Caco-2 (cell line): ENCODE results near the gene GALNTL6. TPM values are rescaled to one million over a fixed set of nuclear protein-coding genes. Genes with fewer than 3 reads are reported as not detected.

Experiments
- BruUV-seq: library from RNA; stranded (reverse); fragments of 400-500 nt; replicated peaks from 2 replicates; lab custom pipeline; 2021; lab: Mats Ljungman, UMichigan
- CTCF ChIA-PET: fragments of 300-600 bp; sonication (Branson Sonifier 250); formaldehyde crosslinking; loops from one replicate; lab custom pipeline; 2022; ENCODE audit warnings: antibody characterized with exemption; lab: Charles Lee
- POLR2A ChIA-PET: fragments of 300-600 bp; sonication (Branson Sonifier 250); formaldehyde crosslinking; loops from one replicate; lab custom pipeline; 2022; ENCODE audit warnings: antibody characterized with exemption; lab: Charles Lee
- DNase-seq, 2 experiments: peaks; one replicate each; pipeline versions ENCODE4 v3.0.0 to v3.0.0-alpha.2; 2020 to 2022
- H3K27me3 ChIP-seq: replicated peaks from 2 replicates; pipeline ENCODE4 v1.6.0; 2011; ENCODE audit warnings: low read length; ENCODE audit not compliant: control insufficient read depth, insufficient read depth
- H3K36me3 ChIP-seq: 2 replicates; pipeline ENCODE4 v1.5.1; 2011; ENCODE audit warnings: low read length; ENCODE audit not compliant: control insufficient read depth, insufficient read depth
- H3K4me1 ChIP-seq: fragments of 250-450 bp; sonication (Bioruptor Pico); 2 replicates; pipeline ENCODE4 v1.5.1; 2020; ENCODE audit warnings: mild to moderate bottlenecking
- H3K4me3 ChIP-seq: 2 replicates; pipeline ENCODE4 v1.5.1; 2011; ENCODE audit warnings: low read depth, mild to moderate bottlenecking, control low read depth, low read length
- H3K9me3 ChIP-seq: fragments of 250-450 bp; sonication (Bioruptor Pico); 2 replicates; pipeline ENCODE4 v1.5.1; 2020; ENCODE audit warnings: mild to moderate bottlenecking, moderate library complexity
- H3K27ac Mint-ChIP-seq: one replicate; pipeline ENCODE4 v1.8.0; 2022; ENCODE audit warnings: mixed read lengths; ENCODE audit not compliant: unreplicated experiment
- H3K27me3 Mint-ChIP-seq: one replicate; pipeline ENCODE4 v1.8.0; 2022; ENCODE audit warnings: mixed read lengths; ENCODE audit not compliant: insufficient read depth, unreplicated experiment
- H3K36me3 Mint-ChIP-seq: one replicate; pipeline ENCODE4 v1.8.0; 2022; ENCODE audit warnings: mild to moderate bottlenecking, mixed read lengths; ENCODE audit not compliant: insufficient read depth, unreplicated experiment
- H3K4me1 Mint-ChIP-seq: one replicate; pipeline ENCODE4 v1.8.0; 2022; ENCODE audit warnings: low read depth, mixed read lengths; ENCODE audit not compliant: unreplicated experiment
- H3K4me3 Mint-ChIP-seq: one replicate; pipeline ENCODE4 v1.8.0; 2022; ENCODE audit warnings: mild to moderate bottlenecking, moderate library complexity, mixed read lengths; ENCODE audit not compliant: unreplicated experiment
- H3K9me3 Mint-ChIP-seq: one replicate; pipeline ENCODE4 v1.8.0; 2022; ENCODE audit warnings: mixed read lengths; ENCODE audit not compliant: unreplicated experiment
- intact Hi-C: fragments of 100-400 bp; cut with micrococcal nuclease; formaldehyde crosslinking; loops from one replicate; pipeline ENCODE4 v1.10.0; 2022; ENCODE audit not compliant: unreplicated experiment
- total RNA-seq: library from RNA; stranded (reverse); gene quantifications from 2 replicates; pipeline ENCODE4 v1.2.3, GENCODE V29; 2022
- TF ChIP-seq, protein P1 (sequence below), 2 experiments: fragments of 200-600 bp in 1 of 2; IDR thresholded peaks; 1 replicate in 1 of 2; 2 replicates in 1 of 2; pipeline versions ENCODE4 v1.5.1 to v1.8.0; 2011 to 2022; ENCODE audit warnings: antibody characterized with exemption in 1 of 2, control low read depth in 1 of 2, inconsistent platforms in 1 of 2, low read depth in 1 of 2, low read length in 1 of 2, mild to moderate bottlenecking in 1 of 2, moderate library complexity in 1 of 2; ENCODE audit not compliant: insufficient read depth in 1 of 2, severe bottlenecking in 1 of 2, unreplicated experiment in 1 of 2

Gene GALNTL6
- total RNA-seq, 1 experiment from 2014 or later, result not detected

DNA sequence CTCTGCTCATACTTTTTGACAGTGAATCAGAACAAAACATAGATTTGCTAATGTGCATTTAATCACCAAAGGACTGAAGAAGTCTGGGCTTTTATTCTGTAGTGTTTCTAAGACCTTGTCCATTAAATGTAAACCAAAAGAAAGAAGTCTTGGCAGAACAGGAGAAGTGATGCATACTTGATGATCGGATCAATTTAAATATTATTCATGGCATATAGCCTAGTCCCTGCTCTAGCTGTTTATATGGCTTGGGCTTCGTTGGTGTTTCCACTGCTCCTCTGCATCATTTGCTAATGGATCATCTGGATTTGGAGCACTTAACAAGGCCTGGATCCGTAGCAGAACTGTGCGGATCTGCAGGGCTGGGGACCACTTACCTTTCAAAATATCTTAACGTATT is 566.6 kb downstream of the GALNTL6 start:
- Histone ChIP-seq H3K27me3 (no peaks in the 10 kb centered on the region), H3K36me3 (no peaks in the 10 kb centered on the region), H3K4me1 (no peaks in the 10 kb centered on the region), H3K4me3 (no peak overlapping the region), H3K9me3 (no peaks in the 10 kb centered on the region)
- no TSS peak for BruUV-seq
- intact Hi-C loops, result no loop called here
- ChIA-PET POLR2A (no interaction called here), CTCF (no interaction called here)
- TF ChIP-seq, protein P1, sequence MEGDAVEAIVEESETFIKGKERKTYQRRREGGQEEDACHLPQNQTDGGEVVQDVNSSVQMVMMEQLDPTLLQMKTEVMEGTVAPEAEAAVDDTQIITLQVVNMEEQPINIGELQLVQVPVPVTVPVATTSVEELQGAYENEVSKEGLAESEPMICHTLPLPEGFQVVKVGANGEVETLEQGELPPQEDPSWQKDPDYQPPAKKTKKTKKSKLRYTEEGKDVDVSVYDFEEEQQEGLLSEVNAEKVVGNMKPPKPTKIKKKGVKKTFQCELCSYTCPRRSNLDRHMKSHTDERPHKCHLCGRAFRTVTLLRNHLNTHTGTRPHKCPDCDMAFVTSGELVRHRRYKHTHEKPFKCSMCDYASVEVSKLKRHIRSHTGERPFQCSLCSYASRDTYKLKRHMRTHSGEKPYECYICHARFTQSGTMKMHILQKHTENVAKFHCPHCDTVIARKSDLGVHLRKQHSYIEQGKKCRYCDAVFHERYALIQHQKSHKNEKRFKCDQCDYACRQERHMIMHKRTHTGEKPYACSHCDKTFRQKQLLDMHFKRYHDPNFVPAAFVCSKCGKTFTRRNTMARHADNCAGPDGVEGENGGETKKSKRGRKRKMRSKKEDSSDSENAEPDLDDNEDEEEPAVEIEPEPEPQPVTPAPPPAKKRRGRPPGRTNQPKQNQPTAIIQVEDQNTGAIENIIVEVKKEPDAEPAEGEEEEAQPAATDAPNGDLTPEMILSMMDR (IDR thresholded peaks at IDR 0.05; ENCODE audit: insufficient read depth in 1 of 2, low read depth in 1 of 2, low read length in 1 of 2, severe bottlenecking in 1 of 2, unreplicated experiment in 1 of 2), result no peak
- no peak for DNase-seq
- Mint-ChIP-seq H3K4me1 (no peaks in the 10 kb centered on the region), H3K9me3 (no peaks in the 10 kb centered on the region), H3K27me3 (no peaks in the 10 kb centered on the region), H3K27ac (no peak overlapping the region), H3K36me3 (no peaks in the 10 kb centered on the region), H3K4me3 (no peak overlapping the region)

DNA sequence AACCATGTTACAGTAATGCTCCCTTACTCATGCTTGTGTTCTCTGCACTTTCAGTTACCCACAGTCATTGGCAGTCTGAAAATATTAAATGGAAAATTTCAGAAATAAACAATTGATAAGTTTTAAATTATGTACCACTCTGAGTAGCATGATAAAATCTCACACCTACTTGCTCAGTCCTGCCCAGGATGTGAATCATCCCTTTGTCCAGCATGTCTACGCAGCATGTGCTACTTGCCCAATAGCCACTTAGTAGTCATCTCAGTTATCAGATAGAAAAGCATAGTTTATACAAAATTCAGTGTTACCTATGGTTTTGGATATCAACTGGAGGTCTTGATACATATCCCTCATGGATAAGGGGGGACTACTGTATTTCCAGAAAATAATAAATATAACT is 577.1 kb downstream of the GALNTL6 start:
- ChIA-PET CTCF (no interaction called here), POLR2A (no interaction called here)
- H3K4me3 Mint-ChIP-seq, result no peak overlapping the region
- no peak for DNase-seq
- H3K27ac Mint-ChIP-seq, result no peak overlapping the region
- H3K4me1 ChIP-seq, result no peaks in the 10 kb centered on the region
- no peaks in the 10 kb centered on the region for H3K36me3 ChIP-seq
- no peak overlapping the region for H3K4me3 ChIP-seq
- no peaks in the 10 kb centered on the region for H3K36me3 Mint-ChIP-seq
- no peaks in the 10 kb centered on the region for H3K27me3 ChIP-seq
- no peaks in the 10 kb centered on the region for H3K4me1 Mint-ChIP-seq
- TF ChIP-seq, protein P1 (IDR thresholded peaks at IDR 0.05; ENCODE audit: insufficient read depth in 1 of 2, low read depth in 1 of 2, low read length in 1 of 2, severe bottlenecking in 1 of 2, unreplicated experiment in 1 of 2), result no peak
- H3K9me3 Mint-ChIP-seq, result no peaks in the 10 kb centered on the region
- BruUV-seq, result no TSS peak
- no peaks in the 10 kb centered on the region for H3K9me3 ChIP-seq
- intact Hi-C loops, result no loop called here
- H3K27me3 Mint-ChIP-seq, result no peaks in the 10 kb centered on the region

GRCh38 chr4:172392741-172393140 is 579.5 kb downstream of the GALNTL6 start:
- H3K4me3 Mint-ChIP-seq, result no peak overlapping the region
- H3K36me3 Mint-ChIP-seq, result no peaks in the 10 kb centered on the region
- Histone ChIP-seq H3K4me1 (no peaks in the 10 kb centered on the region), H3K9me3 (no peaks in the 10 kb centered on the region), H3K36me3 (no peaks in the 10 kb centered on the region), H3K27me3 (no peaks in the 10 kb centered on the region), H3K4me3 (no peak overlapping the region)
- BruUV-seq, result no TSS peak
- H3K27me3 Mint-ChIP-seq, result no peaks in the 10 kb centered on the region
- no peak overlapping the region for H3K27ac Mint-ChIP-seq
- CTCF ChIA-PET, result no interaction called here
- POLR2A ChIA-PET, result no interaction called here
- intact Hi-C loops, result no loop called here
- TF ChIP-seq, protein P1 (IDR thresholded peaks at IDR 0.05; ENCODE audit: insufficient read depth in 1 of 2, low read depth in 1 of 2, low read length in 1 of 2, severe bottlenecking in 1 of 2, unreplicated experiment in 1 of 2), result no peak
- H3K9me3 Mint-ChIP-seq, result no peaks in the 10 kb centered on the region
- no peaks in the 10 kb centered on the region for H3K4me1 Mint-ChIP-seq
- no peak for DNase-seq
